ENCODE data around the gene PHF21A. TPM values are rescaled to one million over a fixed set of nuclear protein-coding genes. Genes with fewer than 3 reads are reported as not detected.

Gene PHF21A
- total and polyA plus RNA-seq, 2 of the 13 experiments (the other 11 are each of a cell fraction or from before 2014, with no cell fraction given): 4.1 to 34.6 TPM

DNA sequence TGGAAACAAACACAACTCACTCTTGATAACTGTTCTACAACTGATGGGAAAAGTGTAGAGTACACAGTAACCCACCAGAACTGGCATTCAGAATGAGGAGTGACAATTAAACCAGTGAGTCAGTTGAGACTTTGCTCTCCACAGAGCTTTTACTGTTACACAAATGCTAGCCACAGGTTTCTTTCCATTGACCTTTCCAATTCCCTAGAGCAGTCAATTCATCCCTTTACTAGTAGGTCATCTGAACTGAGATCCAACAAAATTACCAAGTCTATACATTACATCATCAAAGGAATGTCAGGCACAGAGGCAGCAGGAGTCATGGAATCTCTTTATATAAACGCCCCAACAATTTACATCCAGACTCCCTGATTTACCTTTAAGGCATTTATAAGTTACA lies 65.9 kb downstream of the PHF21A start (continued):
- TF ChIP-seq, protein P1, sequence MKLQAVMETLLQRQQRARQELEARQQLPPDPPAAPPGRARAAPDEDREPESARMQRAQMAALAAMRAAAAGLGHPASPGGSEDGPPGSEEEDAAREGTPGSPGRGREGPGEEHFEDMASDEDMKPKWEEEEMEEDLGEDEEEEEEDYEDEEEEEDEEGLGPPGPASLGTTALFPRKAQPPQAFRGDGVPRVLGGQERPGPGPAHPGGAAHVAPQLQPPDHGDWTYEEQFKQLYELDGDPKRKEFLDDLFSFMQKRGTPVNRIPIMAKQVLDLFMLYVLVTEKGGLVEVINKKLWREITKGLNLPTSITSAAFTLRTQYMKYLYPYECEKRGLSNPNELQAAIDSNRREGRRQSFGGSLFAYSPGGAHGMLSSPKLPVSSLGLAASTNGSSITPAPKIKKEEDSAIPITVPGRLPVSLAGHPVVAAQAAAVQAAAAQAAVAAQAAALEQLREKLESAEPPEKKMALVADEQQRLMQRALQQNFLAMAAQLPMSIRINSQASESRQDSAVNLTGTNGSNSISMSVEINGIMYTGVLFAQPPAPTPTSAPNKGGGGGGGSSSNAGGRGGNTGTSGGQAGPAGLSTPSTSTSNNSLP (IDR thresholded peaks at IDR 0.05; ENCODE audit: low read depth, low read length): peak; percentile 51; the same call in 1 of the 2 replicates
- TF ChIP-seq EP300 (IDR thresholded peaks at IDR 0.05; ENCODE audit: low read depth in 2 of 2, low read length in 2 of 2) (0 out of 4 replicates have a peak, but pooled peaks of 1 of the 2 experiments have one; percentile 7), EP300 (CRISPR knock-in tag; IDR thresholded peaks at IDR 0.05; ENCODE audit: borderline replicate concordance) (no peak)

DNA sequence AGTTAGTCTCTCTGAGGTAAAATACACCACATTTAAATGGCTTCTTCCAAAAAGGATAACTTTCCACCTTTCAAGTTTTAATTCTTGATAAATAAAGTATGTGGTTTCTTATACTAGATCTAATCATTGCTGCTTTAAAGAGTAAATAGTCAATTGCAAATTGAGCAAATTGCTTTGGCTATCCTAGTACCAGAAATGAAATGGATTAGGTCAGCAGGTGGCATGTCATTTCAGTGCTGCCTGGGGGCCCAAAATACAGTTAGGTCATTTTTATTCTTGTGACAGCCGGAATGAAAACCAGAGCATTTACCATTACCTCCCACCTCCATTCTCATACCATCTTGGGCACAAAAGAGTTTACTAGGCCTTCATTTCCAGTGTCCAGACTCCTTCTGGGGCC lies 70.2 kb downstream of the PHF21A start:
- FAIRE-seq: no peak
- no peak for ATAC-seq
- H3K79me2 ChIP-seq (ENCODE audit: insufficient read depth, low read length): no peaks in the 10 kb centered on the region
- DNase-seq (ENCODE audit: low spot score): no peak
- H3K36me3 ChIP-seq (replicated peaks in 1 of 2; ENCODE audit: control insufficient read depth in 1 of 2, insufficient read depth in 2 of 2, low read length in 2 of 2): no peaks in the 10 kb centered on the region; a peak in 1 of 5 replicates
- no peaks in the 10 kb centered on the region for H3K9me3 ChIP-seq (ENCODE audit: low read length)
- H3K4me2 ChIP-seq (ENCODE audit: low read depth, low read length): no peak overlapping the region
- H2AFZ ChIP-seq (ENCODE audit: low read length): no peak overlapping the region
- peaks cover 20% of the 10 kb centered on the region for H3K4me1 ChIP-seq (ENCODE audit: insufficient read depth, low read length)
- intact Hi-C loops (cut with micrococcal nuclease; ENCODE audit: unreplicated experiment) (loop anchor here (10.0 kb wide), 1 partner anchor 74 kb away; the partner anchor contains the start of gene PHF21A), in situ Hi-C loops (cut with HindIII; ENCODE audit: extremely low pct_ligation_motif_present, low pct_unique_long_range_greater_than_20kb) (no loop called here)
- ChIA-PET POLR2A (no interaction called here), CTCF (ENCODE audit: low intra/inter-chr PET ratio, low total read pairs) (no interaction called here)
- H3K27me3 ChIP-seq (ENCODE audit: control insufficient read depth in 1 of 2, insufficient read depth in 2 of 2, low read length in 2 of 2): no peaks in the 10 kb centered on the region
- no peak overlapping the region for H3K4me3 ChIP-seq (replicated peaks in 1 of 3; ENCODE audit: insufficient read depth in 1 of 3, low read depth in 2 of 3, low read length in 3 of 3)
- TF ChIP-seq SMARCC2 (IDR thresholded peaks at IDR 0.05): no peak
- no peak for TF ChIP-seq ZNF292 (CRISPR knock-in tag; IDR thresholded peaks at IDR 0.05; ENCODE audit: borderline replicate concordance, low read depth)
- no peak for TF ChIP-seq NRL (CRISPR knock-in tag; IDR thresholded peaks at IDR 0.05; ENCODE audit: borderline replicate concordance)
- TF ChIP-seq ZNF564 (CRISPR knock-in tag; IDR thresholded peaks at IDR 0.05): no peak
- TF ChIP-seq, protein P2, sequence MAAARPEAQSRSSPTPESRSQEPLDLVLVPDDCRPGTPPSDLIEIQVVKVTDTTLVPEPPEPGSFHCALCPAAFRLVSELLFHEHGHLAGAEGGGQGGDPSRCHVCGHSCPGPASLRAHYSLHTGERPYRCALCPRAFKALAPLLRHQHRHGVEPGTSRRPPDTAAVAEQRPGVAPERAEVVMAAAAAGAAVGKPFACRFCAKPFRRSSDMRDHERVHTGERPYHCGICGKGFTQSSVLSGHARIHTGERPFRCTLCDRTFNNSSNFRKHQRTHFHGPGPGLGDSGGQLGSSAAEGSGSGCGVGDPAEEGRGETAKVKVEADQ (CRISPR knock-in tag; IDR thresholded peaks at IDR 0.05; ENCODE audit: borderline replicate concordance): no peak
- TF ChIP-seq EP300 (IDR thresholded peaks at IDR 0.05; ENCODE audit: low read depth in 2 of 2, low read length in 2 of 2): no peak
- TF ChIP-seq EP300 (CRISPR knock-in tag; IDR thresholded peaks at IDR 0.05; ENCODE audit: borderline replicate concordance): no peak
- TF ChIP-seq SRY (CRISPR knock-in tag; IDR thresholded peaks at IDR 0.05): no peak
- TF ChIP-seq, protein P1 (IDR thresholded peaks at IDR 0.05; ENCODE audit: low read depth, low read length): no peak
- no peak for TF ChIP-seq ZKSCAN1 (IDR thresholded peaks at IDR 0.05; ENCODE audit: low read length)
- TF ChIP-seq ZNF678 (CRISPR knock-in tag; IDR thresholded peaks at IDR 0.05): no peak
- no peak for TF ChIP-seq RAD51 (IDR thresholded peaks at IDR 0.05; ENCODE audit: borderline replicate concordance)
- TF ChIP-seq GATA4 (IDR thresholded peaks at IDR 0.05; ENCODE audit: borderline replicate concordance, low read depth): no peak
- no peak for TF ChIP-seq ZNF644 (CRISPR knock-in tag; IDR thresholded peaks at IDR 0.05; ENCODE audit: low read depth)
- no peak overlapping the region for H3K9ac ChIP-seq (ENCODE audit: insufficient read depth, low read depth, low read length)
- 88% methylated on average over 1 of the region's 1 CpG for WGBS (ENCODE audit: low lambda C conversion rate)
- no peaks in the 10 kb centered on the region for H4K20me1 ChIP-seq (ENCODE audit: insufficient read depth, low read length)
- H3K27ac ChIP-seq (ENCODE audit: extremely low read length, insufficient read depth, low read length): no peak overlapping the region
- BruUV-seq (replicated peaks): no TSS peak
